CD4-positive, alpha-beta T cell treated with Interleukin-15 for 4 hours (primary cell): ENCODE results near the gene SEC22C.
A peak's percentile ranks its signal among the peaks of the same experiment; 100 is the strongest.

Experiments used
- DNase-seq: peaks from one replicate; pipeline ENCODE4 v3.0.0-alpha.2; 2020; ENCODE audit warnings: low spot score

SEC22C gene

DNA sequence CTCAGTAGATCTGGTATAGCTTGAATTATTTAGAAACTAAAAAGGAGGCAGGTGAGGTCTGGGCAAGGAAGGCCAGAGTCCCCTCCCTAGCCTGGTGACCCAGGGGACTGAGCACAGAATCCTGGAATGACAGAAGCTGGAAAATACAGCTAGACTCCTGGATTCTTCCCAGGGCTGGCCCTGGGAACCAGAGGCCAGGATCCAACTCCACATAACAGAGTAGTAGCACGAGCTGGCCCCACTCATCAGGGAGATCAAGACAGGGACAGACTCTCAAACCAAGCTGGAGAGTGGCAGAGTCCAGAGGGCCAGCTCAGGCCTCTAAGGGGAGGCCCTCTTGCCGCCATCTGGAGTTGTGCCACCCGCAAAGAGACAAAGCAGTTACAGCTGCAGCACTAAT lies 68.6 kb downstream of the SEC22C start:
- DNase-seq = no peak

DNA sequence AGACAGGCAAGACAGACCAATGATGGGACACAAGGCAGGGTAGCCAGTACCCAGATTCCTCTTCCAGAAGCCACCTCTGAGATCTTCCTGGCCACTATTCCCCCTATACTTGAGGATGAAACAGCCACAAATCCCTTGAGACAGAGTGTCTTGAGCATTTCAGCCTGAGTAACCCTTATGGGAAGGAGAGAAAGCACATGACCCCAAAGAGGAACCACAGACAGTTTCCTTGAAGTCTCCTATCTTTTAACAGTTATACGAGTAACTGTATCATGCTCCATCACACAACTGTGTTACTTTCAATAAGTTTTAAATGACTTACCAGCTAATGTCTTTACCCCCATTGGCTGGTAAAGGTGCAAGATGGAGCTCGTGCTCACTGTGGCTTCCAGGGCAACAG lies 70.0 kb downstream of the SEC22C start:
- DNase-seq = no peak

- DNase-seq = no peak
Observed at GRCh38 chr3:42511201-42511600, 70.6 kb downstream of the SEC22C start.

DNA sequence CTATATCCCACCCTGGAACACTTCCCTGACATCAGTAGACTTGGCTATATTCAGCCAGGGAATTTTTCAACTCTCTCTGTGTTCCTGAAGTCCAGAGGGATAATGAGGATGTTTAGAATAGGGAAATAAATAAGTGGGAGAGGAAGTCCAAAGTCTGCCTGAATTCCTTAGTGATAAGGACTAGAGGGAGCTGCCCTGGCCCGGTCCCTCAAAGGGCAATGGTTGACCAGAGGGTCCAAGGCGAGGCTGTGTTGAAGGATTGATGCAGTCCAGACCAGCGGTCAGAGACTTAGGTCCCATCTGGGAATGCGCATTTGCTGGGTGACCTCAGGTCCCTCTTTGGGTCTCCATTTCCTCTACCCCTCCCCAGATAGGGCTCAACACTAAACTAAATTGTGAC lies 71.4 kb downstream of the SEC22C start:
- DNase-seq = no peak

GRCh38 chr3:42509111-42509510 lies 72.7 kb downstream of the SEC22C start:
- no peak for DNase-seq

GRCh38 chr3:42508562-42508961 lies 73.2 kb downstream of the SEC22C start:
- no peak for DNase-seq

DNA sequence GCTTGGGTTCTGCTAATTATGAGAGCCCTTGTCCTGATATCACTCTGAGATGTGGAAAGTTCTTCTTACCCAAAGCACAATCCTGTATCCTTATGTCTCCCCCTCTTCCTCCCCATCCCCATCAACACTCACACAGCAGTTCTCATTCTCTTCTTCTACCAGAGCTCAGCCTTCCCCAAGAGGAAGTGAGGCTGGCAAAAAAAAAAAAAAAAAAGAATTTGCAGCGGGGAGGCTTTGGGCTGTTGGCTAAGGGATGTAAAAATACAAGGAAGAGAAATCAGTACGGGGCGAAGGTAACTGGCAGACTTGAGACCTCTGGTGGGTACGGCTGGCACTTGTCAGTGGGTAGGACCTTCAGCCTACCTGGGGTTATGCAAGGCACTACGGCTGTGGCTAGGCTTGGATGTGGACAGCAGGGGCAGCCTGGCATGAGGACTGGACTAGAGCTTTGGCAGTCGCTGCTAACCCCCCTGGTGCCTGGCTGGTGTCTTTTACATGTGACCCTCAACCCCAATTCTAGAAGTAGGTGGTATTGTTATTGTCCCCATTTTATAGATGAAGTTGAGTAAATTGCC lies 73.9 kb downstream of the SEC22C start:
- DNase-seq = no peak

DNA sequence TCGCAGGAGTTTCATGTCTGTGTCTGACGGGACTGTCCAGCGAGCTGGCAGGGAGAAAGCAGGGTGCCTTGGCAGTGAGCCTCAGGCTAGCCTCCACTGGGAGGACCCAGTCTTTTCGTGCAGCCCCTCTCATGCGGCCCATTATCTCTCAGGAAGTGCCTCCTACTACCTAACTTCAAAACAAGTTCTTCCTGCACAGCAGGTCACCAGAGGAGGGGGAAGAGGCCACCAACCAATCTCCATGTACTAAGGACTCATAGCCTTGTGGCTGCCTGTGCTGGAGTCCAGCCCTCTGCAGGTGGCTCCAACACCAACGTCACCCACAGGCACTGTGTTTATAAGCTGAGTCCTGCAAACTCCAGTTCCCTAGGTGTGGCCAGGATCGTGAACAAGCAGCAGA lies 74.5 kb downstream of the SEC22C start:
- DNase-seq = no peak

DNA sequence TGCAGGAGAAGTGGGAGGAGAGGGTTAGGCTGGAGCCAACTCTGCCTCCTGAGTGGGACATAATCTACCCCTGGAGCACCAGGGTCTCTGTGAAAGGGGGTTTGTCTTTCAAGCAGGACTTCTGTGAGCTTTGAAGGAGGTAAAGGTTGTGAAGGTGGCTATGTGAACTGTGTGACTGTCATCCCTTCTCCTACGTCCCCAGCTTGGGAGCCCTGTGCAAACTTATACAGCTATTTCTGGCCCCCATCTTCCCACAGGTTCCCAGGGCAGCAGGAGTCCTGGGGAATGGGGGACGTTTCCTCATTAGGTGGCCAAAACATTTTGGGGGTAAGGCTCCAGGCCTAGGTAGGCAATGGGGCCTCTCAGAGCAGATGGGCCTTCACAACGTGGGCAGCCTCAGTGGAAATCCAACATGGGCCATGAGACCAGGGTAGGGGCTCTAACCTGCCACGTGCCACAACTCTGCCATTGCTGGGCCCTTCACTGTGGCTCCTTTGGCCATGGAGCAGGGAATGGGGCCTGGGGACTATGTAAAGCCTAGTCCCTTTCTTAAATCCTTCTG lies 75.8 kb downstream of the SEC22C start:
- DNase-seq = no peak

DNA sequence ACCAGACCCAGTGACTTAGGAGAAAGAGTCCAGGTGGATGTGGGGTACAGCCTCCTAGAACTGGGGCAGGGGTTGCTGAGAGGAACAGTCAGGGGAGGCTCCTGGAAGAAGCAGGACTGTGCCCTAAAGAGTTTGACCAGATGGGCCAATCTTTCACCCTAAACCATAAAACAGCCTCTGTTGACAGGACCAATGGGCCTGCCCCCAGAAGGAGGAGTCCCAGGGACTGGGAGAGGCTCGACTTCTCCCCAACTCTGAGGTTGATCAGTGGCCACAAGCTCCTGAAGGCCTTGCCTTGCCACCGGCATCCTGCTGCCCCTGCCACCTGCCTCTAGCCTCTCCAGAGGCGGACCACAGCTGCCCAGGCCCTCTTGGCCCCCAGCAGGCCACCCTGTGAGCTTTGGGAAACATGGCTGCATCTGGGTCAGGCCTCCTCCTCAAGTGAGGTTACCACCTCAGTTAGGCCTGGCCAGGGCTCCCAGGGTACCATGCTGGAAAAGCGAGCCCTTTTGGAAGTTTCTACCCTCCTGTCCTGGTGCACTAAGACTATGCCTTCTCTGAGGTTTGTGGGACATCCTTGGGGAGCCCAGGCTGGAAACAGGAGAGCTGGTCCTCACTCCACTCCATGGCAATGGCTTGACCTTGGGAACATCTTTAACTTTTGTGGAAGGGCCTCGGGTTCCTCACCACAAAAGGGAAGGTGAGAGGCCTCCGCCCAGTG lies 76.5 kb downstream of the SEC22C start:
- DNase-seq = no peak

GRCh38 chr3:42504334-42505127 lies 77.2 kb downstream of the SEC22C start:
- DNase-seq = no peak

DNA sequence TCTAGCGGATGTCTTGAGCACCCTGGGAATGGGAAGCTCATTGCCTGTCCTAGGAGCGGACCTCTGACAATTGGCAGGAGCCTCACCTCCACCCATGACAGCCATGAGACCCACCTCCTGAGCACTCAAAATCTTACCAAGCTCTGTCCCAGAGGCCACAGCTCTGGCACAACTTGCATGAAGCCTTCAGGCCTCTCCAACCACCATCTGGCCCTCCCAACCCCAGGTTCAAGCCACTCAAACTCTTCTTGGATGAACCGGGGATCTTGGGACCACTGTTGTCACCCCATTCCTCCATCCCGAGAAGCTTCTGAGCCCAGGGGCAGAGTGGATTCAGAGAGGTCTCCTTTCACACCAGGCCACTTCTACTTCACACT lies 77.8 kb downstream of the SEC22C start:
- DNase-seq = no peak

- DNase-seq = no peak
Observed at GRCh38 chr3:42503251-42503924, 78.4 kb downstream of the SEC22C start.

DNA sequence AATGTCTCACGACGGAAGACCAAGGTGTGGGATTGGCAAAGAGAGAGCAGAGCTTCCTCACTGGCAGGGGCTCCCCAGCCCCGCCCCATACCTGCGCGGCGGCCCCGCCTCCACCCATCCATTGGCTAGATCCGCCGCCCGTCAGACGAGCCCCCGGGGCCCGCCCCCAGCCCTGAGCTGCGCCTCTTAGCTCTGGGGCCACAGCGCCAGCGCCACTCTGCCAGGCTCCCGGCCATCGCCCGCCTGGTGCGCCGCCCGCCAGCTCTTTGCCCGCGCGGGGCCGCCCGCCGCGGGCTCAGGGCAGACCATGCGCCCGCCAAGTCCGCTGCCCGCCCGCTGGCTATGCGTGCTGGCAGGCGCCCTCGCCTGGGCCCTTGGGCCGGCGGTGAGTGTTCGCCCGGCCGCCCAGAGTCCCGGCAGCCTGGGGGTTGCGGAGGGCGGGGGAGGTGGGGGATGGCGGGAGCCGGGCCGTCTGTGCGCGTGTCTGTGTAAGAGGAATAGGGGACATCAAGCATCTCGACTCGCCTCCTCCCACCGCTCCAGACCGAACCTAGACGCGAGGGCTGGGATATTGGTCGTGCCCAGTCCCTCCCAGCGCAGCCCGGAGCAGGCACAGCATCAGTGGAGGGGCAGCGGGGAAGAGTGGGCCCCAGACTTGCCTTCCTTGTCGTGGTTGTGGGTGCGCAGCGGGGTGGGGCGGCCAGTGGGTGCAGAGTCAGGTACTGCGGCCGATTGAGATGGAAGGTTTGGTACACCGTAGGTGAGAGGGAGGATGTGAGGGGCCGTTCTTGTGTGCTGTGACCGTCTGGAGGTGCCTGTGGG lies 79.1 kb downstream of the SEC22C start, which contains the start of gene VIPR1:
Gene VIPR1, plus strand, starts transcription at position 215 of the 822 bp plus-strand sequence. Its CDS starts 93 bp downstream, at position 308.
- peak; percentile 93 for DNase-seq

- peak; percentile 62 for DNase-seq
Observed at GRCh38 chr3:42501681-42502428, 79.9 kb downstream of the SEC22C start.

GRCh38 chr3:42501321-42501680 lies 80.5 kb downstream of the SEC22C start:
- DNase-seq = no peak

DNA sequence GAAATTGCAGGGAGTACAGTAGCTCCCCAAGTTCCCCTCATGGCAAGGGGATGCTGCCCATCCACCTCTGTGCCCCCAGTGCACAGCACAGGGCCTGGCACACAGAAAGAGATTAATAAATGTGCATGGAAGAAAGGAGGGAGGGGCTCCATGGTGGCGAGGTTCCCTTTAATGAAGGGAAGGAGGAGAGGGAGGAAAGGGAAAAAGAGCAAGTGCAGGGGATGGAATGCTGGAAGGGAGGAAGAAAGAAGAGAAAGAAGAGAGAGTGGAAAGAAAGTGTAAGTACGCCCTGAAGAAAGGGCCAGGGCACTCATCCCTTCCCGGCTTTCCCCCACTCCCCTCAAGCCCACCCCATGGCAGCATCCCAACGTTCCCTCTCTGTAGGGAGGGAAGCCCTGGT lies 80.9 kb downstream of the SEC22C start:
- no peak for DNase-seq

- DNase-seq = no peak
Observed at GRCh38 chr3:42500091-42500490, 81.7 kb downstream of the SEC22C start.

- no peak for DNase-seq
Observed at GRCh38 chr3:42499478-42499871, 82.3 kb downstream of the SEC22C start.

DNA sequence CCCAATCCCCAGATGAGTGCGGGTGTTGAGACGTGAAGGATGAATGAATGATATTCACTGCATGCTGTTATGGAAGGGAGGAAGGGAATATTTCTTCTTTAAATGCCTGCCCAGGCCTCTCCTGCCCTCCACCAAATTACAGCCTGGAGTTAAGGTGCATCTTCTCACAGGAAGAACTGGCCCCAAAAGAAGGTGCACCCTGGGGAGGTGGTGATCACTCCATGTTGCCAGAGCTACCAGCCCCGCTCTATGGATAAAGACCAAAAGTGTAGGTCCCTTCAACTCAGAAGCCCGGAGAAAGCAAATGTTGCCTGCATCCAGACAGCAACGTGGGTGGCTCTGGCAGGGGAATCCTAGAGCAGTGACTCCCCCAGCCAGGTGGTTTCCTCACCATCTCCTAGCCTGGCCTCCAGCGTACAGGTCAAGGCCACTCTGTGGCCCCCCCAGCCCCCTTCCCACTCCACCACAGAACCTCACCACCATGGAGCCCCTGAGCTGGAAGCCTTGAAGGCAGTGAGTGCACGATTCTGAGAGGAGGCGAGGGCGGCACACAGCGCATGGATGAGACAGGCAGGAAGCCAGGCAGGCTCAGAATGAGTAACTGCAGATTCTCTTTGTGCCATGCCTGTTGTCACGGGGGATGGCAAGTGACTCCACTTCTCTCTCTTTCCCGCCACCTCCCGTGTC lies 82.8 kb downstream of the SEC22C start:
- no peak for DNase-seq
